HG02571 (cell line): ENCODE results near the gene SPOCK1.

Source experiments
- ATAC-seq: cut with Tn5 transposase; IDR thresholded peaks from one replicate; pipeline ENCODE4 v1.9.1; 2021; ENCODE audit warnings: mild to moderate bottlenecking, moderate library complexity; ENCODE audit not compliant: unreplicated experiment

Gene SPOCK1

DNA sequence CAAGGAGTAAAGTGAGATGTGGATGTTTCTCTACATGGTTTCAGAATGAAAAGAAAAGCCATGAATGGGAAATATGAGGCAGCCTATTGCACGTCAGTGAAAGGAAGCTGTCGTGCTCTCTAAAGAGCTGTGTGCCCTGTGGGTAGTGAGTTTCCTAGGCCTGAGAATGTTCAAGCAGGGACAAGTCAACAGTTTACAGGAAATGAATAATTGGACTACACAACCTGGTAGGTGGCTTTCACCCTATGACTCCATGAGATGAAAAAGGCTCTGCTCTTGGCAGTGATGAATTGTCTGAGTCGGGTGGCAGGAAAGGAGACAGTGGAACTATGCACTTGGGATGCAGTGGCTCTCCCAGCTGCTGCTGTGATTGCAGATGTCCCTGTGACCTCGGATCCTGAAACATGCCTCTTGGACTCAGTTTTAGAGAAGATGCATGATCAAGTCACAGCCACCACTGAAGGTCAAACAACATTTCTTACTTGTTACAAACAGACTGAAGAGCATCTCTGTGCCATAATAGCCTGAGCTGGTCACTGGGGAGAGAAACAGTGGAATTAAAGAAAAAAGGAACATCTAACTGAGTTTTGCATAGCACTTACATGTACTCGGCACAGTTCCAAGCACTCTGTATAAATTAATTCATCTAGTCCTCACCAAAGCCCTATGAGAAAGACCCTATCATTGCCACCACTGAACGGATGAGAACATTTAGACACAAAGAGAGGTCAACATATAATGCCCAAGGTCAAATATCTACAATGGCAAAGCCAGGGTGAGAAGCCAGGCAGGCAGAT, 293.7 kb downstream of the SPOCK1 start:
- no peak for ATAC-seq

DNA sequence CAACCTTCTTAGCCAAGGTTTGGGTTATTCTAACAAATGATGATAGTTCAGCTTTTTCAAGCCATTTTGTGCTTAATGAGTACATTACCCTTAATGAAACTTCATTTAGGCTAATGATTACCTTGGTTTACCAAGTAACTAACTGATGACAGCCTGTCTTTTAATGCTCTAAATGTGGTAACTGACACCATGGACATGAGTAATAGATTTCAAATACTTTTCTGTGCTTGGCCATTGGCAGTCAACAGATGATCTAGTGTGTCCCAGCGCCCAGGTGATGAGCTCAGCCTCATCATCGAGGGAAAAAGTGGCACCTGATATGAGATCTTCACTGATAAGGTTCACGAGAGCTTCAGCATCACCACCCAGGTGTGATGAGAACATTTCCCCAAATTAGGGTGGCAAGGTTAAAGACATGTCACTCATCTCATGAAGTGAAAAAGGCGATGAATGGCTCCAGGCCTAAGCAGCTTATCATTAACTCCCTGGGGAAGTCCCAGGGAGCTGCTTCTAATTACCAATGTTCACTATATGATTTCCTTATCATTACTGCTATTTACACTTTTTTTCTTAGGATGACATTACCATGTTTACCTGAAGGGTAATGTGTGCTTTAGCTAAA, 296.0 kb downstream of the SPOCK1 start:
- no peak for ATAC-seq

DNA sequence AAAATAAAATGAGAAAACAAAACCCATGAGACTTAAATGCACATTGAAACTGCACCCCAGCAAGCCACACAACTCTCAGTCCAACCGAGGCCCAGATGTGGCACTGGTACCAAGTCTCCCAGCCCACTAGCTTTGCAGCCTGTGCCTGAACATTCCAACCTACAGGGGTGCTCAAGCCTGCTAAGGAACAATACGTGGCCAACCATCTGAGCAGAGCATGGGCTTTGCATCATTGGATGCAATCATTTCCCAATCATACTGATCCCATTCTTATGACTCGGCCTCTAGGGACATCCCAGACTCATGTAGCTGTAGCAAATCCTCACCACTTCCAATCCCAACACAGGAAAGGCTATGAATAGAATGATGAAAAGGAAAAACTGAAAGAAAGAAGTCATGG, 297.2 kb downstream of the SPOCK1 start:
- no peak for ATAC-seq

DNA sequence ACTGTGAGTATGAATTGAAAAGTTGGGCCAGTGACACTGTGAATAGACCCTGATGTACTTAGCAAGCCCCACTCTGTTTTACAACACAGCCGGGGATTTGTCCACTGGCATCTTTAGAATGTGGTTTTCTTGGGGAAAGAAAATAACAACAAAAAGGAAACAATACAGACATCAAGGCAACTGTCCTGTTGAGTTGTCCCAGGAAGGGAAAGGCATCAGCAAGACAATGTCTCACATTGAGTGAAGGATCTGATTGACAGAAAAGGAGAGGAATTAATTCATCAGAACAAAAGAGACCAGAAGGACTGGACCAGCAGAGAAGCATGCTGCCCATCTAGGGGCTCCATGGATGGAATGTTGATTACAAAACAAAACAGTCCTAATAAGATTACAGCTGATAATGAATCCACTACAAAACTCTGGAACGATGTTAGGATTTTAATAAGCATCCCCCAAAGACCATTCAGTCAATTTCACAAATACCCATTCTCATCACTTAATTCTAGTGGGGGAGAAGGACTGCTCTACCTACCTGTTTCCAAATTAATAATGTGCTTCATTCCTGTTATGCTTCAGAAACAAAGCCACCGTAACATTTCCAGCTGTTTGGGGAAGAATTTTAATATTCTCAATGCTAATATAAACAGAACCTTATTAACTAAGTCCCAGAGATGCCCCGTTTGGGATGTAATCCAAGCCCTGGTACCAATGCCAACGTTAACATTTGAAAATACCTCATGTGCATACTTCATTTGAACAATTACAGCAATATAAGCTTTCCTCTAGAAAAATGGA, 298.0 kb downstream of the SPOCK1 start:
- ATAC-seq = no peak

DNA sequence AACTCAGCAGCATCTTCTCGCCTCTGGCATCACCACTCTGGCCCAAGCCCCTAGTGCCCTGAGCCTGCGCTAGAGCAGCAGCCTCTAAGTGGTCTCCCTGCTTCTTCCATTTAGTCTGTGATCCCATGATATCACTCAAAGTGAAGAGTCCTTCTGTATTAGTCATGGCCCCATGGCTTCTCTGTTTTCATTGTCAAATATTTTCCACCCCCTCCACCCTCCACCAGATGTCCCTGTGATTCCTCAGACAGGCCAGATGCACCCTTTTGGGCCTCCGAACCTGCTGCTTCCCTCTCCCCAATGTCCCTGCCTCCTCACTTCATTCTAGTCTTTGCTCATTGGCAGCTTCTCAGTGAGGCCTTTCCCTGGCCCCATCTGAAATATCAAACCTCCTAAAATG, 299.2 kb downstream of the SPOCK1 start:
- no peak for ATAC-seq

DNA sequence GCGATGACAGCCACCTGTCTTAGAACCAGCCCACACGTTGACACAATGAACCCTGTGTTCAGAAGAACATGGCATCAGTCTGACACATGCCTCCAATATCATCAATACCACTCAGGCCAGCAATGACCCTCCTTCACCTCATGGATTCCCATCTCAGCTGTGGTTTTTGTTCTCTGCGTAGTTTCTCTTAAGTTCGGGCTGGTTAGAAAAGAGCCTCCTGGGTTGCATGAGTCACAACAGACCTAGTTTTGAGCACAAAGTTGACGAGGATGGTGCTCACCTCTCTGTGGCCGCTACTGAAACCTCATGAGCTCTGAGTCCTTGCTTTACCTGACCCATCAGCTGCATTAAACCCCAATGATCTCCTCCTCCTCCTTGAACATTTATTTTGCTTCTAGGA, 299.9 kb downstream of the SPOCK1 start:
- no peak for ATAC-seq

DNA sequence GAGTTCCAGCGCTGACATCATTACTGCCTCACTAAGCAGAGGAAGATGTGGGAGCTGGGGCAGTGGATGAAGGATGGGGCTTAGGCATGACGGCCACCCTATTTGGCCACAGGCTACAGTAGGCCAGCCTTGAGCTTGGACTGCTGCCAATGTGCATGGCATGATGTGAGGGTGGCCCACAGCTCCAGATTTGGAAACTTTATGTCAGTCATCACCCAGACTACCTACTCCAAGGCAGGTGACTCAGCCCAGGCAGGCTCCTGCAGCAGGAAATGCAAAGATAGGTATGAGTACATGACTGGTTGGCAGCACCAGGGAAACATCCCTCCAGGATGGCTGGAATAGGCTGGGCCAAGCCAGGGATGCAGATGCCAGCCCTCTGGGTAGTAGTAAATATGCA, 303.6 kb downstream of the SPOCK1 start:
- no peak for ATAC-seq

DNA sequence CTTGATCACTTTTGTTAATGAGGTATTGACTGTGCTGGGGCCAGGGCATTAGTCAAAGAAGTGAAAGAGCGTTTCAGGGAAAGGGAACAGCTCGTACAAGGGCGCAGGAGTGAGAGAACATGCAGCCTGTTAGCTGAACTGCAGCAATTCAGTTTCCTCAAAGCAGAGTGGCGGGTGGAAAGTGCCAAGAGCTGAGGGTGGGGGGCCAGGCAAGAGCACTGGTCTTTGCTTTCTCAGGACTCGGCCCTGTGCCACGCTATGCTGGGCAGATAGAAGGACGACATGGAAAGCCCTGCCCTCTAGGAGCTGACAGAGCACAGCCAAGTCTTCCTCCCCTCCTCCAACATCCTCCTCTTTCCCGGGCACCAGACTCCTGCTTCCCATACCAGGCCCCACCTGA, 304.8 kb downstream of the SPOCK1 start:
- no peak for ATAC-seq

DNA sequence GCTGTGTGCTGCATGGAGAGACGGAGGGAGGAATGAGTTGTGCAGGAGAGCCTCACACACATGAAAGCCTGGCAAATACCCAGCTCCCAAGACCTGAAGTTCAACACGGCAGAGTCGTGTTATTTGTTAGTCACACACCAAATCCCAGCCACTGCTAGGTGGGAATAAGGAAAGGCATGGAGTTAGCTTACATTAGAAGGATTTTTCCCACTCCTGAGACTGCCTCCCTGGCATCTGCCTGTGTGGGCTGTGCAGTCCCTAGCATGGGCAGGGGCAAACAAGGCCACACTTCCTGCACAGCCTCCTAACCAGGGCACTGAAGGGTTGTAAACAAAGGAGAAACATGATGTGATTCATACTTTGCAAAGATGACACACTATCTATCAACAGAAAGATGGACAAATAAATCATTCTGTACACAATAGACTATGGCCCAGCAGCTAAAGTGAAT, 306.8 kb downstream of the SPOCK1 start:
- no peak for ATAC-seq

DNA sequence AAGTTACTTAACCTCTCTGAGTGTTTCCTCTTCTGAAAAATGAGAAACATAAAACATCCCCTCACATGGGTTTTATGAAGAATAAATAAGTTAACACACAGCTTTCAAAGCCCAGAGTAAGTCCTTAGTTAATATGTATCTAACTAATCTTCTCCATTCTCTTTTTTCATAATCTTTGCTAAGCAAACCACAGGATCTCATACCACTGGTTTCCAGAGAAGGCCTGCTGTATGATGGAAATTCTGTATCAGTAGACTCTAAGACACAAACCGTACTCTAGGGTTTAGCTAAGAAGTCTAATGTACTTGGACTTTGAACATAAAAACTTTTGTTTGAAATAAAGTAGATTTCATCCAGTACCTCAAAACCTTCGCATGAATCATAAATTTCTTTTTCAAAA, 307.9 kb downstream of the SPOCK1 start:
- ATAC-seq = no peak

DNA sequence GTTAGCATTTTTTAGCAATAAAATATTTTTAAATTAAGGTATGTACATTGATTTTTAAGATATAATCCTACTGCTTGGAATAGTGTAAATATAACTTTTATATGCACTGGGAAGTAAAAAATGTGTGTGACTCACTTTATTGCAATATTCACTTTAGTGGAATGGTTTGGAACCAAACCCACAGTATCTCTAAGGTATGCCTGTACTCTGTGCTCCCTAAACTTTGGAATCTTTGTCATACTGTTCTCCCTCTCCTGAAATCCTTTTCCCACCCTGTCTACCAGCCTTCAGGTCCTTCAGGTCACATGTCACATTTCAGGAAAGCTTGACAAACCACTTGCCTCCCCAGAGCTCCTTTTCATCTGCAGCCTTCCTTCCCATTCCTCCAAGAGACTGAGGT, 308.7 kb downstream of the SPOCK1 start:
- no peak for ATAC-seq

DNA sequence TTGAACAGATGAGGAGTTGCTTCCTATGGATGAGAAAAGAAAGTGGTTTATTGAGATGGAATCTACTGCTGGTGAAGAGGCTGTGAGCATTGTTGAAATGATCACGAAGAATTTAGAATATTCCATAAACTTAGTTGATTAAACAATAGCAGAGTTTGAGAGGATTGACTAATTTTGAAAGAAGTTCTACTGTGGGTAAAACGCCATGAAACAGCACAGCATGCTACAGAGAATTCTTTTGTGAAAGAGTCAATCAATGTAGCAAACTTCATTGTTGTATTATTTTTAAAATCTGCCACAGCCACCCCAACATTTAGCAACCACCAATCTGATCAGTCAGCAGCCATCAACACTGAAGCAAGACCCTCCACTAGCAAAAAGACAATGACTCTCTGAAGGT, 309.1 kb downstream of the SPOCK1 start:
- ATAC-seq = no peak

DNA sequence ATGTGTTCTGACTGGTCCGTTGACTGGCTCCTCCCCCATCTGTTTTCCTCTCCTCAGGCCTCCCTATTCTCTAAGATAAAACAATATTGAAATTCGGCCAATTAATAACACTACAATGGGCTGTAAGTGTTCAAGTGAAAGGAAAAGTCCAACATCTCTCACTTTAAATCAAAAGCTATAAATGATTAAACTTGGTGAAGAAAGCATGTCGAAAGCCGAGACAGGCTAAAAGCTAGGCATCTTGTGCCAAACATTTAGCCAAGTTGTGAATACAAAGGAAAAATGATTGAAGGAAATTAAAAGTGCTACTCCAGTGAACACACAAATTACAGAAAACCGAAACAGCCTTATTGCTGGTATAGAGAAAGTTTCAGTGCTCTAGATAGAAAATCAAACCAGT, 310.6 kb downstream of the SPOCK1 start:
- ATAC-seq = no peak

DNA sequence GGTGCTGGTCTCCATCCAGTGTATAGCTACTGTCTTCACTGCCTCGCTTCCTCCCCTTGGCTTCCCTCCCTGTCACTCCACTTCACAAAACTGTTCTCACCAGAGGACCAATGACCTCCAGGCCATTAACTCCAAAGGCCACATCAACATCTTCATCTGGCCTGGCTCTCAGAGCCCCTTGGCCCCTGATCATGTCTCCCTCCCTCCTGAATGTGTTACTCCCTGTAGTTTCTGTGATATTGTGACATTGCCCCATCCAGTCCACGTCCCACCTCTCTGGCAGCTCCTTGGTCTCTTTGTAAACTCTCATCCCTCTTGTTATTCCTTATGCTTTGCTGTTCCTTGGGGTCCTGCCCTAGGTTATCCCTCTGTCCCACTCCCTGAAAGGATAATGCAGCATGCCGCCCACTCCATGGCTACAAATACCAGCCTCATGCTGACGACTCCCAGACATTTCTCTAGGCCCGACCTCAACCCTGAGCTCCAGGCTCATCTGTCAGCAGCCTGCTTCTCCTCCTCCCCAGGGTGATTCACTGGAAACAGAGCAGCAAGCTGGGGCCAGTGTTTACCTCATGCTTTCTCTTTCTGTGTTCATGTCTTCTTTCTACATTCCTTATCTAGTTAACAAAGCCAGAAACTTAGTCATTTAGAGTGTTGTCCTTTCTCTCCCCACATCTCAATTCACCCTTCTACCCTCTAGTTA, 312.2 kb downstream of the SPOCK1 start:
- ATAC-seq = no peak

DNA sequence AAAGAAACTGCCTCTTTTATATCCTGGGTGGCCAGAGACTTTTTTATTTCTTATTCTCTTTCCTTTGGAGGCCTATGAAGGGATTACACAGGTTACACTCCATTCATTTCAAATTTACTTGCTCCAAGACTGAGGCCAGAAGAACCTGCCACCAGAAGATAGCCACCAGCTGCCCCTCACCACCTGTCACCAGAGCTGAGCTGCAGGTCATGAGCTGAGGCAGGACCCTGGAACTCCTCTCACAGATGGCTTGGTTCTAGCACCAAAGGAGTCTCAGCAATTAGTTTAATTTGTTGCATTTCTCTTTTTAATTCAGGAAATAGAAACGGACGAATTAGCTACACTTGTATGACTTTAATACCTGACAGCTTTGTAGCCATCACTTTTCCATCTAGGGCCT, 313.9 kb downstream of the SPOCK1 start:
- no peak for ATAC-seq

DNA sequence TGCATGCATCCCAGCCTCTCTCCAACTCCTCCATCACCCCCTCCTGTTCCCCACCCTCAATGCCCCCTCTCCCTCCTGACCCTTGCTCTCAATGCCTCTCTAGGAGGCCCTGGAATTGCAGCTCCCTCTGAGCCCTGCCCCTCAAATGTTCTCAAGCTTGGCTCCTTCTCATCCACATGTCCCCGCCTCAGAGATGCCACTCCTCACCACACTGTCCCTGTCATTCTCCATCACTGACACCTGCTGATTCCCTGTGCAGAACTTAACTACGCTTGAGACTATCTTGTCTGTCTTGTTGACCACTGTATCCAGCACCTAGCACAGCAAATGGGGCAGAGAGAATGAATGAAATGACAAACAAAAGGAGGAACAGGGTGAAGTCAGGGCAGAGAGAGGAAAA, 314.4 kb downstream of the SPOCK1 start:
- no peak for ATAC-seq

DNA sequence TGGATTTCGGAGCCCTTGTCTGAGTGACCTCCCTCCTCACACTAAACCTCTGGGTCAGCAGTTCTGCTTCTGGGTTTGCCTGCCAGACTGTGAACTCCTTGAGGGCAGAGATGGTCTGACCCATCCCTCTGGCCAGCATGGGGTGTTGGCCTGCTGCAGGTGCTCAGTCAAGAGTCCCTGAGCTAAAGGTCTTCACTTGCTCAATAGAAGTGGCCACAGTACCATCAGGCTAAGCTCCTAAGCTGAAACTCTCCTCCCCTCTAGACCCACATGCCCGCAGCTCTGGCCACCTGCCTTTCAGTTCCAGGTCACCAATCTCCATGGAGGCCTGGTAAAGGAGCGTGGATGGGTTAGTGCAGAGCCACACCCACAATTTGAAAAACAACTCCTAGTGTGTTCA, 316.6 kb downstream of the SPOCK1 start:
- no peak for ATAC-seq

DNA sequence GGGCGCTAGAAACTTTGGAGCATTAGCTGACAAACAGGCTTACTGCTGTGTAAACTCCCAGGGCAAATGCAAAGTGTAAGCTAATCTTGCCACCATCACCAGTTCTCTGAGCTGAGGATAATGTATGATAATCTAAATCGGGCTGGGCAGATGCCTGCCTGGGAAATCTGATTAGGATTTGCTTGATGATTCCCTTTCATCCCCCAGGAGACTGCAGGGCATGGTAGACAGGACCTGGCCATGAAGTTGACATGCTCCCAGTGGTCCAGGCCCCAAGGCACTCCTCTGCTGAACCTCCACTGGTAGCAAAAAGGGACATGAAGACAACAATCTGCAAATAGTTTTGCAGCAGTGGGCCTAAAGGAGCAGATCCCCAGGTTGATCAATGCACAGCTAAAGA, 317.5 kb downstream of the SPOCK1 start:
- ATAC-seq = no peak

DNA sequence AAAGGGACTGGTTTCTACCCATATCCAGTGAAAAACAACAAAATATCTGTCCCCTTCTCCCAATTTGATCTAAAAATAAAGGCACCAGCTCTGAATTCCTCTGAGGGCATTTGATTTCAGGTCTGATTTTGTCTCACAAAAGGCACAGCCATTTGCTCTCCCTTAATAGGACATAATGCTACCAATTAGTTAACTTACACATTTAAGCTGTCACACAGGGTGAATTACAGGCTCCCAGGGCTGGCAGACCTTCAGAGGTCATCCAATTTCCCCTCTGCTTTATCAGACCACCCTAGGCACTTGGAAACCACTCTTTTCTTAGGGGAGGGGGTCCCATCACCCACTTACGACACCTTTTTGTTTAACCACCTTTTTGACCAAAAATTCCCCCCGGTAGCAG, 319.9 kb downstream of the SPOCK1 start:
- ATAC-seq = no peak

DNA sequence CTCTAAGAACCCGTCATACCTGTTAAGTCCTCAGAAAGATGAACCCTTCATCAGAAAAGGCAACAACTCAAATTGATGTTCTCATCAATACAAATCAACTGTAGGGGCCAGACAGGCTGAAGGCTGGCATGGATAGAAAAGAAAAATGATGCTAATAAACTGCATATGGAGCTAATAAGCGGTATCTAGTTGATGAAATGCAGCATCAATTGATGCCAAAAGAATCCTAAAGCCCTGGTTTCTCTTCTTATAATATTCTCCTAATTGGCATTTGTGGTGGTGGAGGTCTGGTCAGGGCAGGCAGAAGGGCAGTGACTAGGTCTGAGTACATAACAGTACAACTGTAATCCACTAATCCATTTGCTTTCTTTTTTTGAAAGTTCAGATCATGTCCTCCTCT, 322.5 kb downstream of the SPOCK1 start:
- no peak for ATAC-seq

DNA sequence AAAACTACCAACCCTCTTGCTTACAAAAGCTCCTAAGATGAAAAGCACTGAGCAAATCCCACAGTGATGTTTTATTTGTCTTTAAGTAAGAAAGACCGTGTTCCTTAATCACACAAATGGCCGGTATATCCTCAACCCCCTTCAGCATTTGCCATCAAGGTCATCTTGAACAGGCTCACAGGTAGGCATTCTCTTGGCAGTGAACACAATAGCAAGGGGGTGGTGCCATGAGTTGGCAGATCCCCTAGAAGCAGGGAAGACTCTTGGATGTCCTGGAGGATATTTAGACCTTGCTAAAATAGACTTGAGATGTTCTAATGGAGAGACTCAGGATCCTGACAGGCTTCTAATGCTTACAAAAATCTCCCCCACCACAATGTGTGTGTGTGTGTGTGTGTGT, 323.0 kb downstream of the SPOCK1 start:
- ATAC-seq = no peak
